DMS153 (cell line): ENCODE data around the gene DNASE1L3.
"Not testable (repeated sequence)": the region's sequence is repeated elsewhere in the genome, so short reads cannot be mapped to it uniquely, and the experiment has no call there.

ENCODE experiments used
- DNase-seq: peaks from one replicate; lab custom pipeline; 2025; lab: John Stamatoyannopoulos, UW

DNASE1L3 gene

DNA sequence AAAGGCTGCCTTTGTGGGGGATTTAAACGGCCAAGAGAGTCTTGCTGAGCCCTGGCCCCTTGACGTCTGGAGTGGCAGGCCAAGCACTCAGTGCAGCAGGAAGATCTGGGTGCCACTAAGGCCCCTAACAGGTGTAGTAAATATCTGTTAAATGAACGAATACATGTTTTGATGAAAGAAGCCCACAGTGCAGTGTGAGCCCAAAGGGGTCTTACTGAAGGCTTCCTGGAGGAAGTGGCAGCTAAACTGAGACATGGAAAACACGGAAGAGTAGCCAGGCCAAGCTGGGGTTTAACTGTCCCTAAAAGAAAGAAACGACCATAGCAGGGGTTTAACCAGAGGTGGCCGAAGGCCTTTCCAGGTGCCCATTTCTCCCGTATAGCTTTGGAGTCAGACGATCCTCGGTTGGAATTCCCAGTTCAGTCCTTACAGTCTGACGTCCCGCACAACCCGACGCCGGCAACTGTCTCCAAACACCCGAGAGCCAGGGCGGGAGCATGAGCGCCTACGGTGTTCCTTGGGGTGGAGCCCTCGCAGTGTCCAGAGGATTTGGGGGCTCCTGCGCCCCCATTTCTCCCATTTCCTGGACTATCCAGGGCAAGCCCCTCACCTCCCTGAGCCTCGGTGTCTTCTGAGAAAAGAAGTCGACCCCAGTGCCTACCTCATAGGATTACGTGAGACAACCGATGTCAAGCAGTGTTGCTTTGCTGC lies 25.9 kb upstream of the DNASE1L3 start:
- DNase-seq = no peak

DNA sequence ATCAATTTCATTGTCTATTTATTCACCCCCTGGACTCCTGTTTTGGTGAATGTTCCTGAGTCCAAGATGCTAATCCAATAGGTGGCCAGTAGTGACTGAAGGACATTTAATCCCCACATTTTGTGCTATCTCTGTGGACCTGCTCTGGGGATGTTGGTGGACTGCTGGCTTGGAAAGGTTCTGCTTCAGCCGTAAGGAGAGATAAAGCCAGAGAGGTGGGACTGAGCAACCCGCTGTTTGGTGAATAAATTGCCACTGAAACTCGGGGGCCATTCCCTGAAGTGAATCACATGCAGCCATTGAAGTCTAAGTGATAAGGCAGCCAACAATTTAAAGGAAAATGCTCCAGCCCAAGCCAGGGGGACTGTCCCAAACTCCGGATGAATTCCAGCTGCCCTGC lies 25.2 kb upstream of the DNASE1L3 start:
- no peak for DNase-seq

DNA sequence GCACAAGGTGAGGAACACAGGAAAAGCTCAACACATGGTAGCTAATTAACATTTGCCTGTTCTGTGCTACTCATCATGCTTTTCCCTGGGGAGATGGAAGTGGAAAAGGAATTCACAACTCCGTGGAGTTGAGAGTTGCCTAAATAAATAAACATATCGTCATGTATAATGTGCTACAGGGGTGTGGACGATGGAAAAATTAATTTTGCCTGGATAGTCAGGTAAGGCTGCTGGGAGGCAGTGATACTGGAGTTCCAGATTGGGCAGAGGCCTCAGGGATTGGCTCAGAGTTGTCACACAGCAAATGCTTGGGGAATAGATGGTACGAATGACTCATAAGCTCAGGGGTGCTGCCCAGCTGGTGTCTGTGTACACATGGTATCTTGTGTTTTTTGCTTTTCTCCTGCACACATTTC lies 23.8 kb upstream of the DNASE1L3 start:
- DNase-seq = no peak

DNA sequence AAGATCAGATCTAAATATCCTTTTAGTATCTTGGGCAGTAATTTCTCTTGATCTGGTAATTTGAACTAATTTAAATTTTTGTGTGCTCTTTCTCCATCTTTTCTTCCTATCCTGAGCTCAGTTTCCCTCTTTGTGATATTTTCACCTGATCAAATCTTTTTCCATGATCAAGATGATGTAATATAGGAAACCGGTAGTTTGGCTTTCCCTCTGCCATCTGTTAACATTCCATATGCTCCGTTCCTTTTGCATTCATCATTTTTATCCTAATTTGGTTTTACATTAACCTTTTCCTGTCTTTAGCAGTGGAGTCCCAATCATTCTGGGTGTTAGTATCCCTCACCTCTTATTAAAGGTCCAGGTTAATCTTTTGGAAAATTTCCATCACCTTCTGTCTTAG lies 20.9 kb upstream of the DNASE1L3 start:
- no peak for DNase-seq

DNA sequence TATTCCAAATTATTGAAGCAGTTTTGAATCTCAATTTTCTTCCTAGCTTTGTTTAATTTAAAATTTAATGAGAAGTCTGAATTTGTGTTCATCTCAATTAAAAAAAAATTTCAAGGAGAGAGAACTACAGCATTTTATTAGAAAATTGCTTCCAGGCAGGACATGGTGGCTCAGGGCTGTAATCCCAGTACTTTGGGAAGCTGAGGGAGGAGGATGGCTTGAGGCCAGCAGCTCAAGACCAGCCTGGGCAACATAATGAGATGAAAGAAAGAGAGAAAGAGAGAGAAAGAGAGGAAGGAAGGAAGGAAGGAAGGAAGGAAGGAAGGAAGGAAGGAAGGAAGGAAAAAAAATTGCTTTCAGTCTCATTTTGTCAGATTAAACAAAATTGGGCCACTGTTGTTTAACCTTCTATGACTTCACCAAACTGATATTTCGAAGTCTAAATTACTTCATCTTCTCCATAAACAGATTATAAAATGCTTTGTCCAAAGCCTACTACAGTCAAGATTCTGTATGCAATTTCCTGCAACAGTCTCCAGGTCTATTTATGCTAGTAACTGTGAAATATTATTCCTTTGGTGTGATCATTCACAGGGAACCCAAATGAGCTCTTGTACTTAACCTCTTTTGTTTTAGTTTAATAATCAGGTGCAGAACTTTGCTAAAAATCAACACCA lies 20.2 kb upstream of the DNASE1L3 start:
- no peak for DNase-seq

DNA sequence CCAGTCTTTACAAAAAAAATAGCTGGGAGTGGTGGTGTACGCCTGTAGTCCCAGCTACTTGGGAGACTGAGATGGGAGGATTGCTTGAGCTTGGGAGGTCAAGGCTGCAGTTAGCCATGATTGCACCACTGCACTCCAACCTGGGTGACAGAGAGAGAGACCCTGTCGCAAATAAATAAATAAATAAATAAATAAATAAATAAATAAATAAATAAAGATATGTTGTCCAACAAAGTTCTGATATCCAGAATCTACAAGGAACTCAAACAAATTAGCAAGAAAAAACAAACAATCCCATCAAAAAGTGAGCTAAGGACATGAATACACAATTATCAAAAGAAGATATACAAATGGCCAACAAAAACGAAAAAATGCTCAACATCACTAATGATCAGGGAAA lies 17.2 kb upstream of the DNASE1L3 start:
- DNase-seq = not testable (repeated sequence)

DNA sequence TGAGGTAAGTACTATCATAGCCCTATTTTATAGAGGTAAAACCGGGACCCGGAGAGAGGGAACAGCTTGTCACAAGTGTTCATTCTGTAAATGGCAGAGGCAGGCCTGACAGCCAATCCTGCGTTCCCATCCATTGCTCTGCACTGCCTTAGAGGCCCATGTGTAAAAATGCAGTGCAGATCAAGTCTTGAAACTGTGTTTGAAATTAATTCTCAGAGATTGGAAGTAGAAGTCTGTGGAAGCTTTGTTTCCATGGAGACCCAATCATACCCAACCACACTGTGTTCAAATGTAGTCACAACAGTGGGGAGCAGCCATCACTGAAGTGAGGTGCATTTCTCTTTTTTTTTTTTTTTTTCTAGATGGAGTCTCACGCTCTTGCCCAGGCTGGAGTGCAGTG lies 13.1 kb upstream of the DNASE1L3 start:
- DNase-seq = no peak

DNA sequence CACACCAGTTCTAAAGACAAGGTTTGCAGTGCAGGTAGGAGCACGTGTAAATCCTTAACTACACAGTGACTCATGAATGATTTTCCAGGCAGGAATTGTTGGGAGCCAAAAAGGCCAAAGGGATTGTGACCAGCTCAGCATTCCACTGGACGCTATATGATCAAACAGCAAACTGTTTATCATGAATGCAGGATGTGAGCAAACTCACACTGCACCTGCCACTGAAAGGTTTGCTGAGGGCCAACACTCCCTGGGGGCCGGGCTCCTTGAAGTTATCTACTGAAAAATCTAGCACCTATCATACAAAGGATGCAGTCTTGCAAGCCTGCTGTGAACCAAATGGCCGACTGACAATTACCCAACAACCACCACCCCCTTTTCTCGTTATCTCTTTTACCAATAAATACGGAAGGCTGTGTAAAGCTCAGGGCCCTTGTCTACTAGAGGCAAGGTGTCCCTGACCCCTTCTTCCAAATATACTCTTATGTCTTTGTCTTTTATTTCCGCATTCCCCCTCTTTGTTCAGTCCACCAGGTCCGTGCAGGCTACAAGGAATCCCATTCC lies 11.5 kb upstream of the DNASE1L3 start:
- DNase-seq = no peak

DNA sequence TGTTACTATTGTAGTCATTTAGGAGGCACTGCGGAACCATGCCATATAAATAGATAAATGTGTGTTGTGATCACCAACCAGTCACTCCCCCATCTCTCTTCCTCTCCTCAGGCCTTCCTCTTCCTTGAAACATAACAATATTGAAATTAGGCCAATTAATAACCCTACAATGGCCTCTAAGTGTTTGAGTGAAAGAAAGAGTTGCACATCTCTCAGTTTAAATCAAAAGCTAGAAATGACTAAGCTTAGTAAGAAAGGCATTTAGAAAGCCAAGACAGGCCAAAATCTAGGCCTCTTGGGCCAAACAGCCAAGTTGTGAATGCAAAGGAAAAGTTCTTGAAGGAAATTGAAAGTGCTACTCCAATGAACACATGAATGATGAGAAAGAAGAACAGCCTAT lies 8.1 kb upstream of the DNASE1L3 start:
- DNase-seq = no peak

DNA sequence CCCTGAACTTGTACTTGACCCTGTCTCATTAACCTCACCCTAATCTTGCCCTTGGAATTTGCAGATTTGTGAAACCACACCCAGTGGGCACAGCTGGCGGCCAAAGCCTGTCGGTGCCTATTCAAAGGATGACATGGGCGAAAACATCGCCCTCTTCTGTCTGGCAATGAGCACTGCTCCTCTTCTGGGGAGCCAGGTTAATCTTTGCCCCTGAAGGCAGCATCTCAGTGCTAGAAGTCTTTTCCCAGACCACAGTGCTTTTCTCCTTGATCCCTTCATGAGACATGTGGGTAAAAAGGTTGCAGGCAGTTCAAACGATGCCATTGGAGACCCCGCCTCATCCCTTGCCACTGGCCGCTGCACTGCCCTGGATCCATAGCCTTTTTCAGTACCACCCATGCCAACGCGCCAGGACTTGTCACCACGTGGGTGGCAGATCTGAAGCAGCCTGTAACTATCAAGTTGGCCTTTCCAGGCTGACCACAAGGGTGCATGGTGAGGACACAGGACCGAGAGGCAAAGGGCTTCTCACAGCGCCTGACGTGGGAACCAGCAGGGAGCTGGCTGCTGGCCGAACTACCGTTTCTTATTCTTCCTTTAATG lies 6.5 kb upstream of the DNASE1L3 start:
- no peak for DNase-seq

DNA sequence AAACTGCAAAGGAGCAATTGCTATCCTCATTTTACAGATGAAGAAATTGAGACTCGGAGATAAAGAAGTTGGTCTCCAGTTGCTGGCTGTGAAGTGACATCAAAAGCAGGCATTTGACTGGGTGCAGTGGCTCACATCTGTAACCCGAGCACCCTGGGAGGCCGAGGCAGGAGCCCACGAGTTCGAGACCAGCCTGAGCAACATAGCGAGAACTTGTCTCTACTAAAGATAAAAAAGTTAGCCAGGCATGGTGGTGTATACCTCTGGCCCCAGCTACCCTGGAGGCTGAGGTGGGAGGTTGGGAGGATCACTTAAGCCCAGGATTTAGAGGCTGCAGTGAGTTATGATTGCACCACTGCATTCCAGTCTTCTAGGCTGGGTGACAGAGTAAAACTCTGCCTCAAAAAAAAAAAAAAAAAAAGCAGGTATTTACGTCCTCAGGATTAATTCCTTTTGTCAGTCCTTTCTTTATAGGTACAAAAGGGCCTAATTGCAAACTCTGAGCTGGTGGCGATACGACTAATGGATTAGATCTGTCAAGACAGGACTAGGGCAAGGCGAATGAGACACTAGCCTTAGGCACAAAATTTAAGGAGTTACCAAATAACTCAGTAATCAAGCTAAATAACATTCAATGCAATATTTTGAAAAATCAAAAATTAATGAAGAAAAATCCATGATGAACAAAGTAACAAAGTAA lies 5.9 kb upstream of the DNASE1L3 start:
- no peak for DNase-seq

DNA sequence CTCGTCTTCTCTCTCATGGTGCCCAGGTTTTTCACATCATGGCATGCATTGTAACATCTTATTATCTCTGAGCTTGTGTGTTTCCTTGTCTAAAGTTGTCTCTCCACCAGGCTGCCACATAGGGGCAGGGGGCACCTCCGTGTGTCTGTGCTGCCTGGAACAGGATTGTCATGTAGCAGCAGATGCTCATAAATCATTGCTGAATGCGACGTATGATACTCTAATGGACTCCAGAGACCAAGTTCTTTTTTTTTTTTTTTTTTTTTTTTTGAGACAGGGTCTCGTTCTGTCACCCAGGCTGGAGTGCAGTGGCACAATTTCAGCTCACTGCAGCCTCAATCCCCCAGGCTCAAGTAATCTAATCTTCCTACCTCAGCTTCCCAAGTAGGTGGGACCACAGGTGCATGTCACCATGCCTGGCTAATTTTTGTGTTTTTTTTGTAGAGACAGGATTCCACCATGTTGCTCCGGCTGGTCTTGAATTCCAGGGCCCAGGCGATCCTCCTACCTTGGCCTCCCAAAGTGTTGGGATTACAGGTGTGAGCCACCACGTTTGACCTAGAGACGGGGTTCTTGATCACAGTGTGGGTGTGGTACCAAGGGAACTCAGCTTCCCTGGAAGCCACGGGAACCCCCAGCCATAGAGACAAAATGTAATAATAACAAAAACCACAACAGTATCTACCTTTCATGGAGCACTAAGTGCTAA lies 4.7 kb upstream of the DNASE1L3 start:
- no peak for DNase-seq

DNA sequence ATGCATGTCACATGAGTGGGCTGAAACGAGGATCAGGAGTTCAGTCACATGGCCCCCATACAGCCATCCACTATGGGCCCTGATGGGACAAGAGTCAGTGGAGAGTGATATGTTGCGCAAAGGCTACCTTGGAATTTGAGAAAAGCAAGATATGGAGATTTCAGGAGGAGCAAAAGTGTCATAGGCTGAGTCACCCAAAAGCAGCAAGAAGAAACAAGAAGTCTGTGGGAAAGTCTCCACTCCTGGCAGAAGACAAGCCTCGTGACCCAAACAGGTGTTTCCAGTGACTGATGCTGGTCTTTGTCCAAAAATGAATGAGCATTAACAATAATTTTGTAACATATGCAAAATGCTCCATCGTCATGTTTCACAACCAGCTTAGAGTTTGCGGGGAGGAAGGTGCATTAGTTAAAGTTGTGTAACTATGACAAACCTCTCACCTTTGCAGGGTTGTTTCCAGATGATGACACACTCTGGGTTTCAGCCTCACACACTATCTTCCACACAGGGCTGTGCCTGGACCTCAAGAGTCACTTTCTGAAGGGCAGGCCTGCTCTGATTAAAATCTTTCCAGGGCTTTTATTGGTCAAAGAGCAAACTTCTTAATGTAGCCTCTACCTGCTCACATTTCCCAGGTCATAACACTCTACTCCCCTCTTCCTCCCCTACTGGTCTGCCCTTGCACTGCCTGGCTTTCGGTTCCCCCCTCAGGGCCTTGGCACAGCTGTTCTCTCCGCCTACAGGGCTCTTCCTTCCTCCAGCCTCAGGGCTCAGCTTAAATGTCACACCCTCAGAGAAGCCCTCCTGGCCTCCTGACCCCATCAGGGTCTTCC lies 3.9 kb upstream of the DNASE1L3 start:
- DNase-seq = no peak

DNA sequence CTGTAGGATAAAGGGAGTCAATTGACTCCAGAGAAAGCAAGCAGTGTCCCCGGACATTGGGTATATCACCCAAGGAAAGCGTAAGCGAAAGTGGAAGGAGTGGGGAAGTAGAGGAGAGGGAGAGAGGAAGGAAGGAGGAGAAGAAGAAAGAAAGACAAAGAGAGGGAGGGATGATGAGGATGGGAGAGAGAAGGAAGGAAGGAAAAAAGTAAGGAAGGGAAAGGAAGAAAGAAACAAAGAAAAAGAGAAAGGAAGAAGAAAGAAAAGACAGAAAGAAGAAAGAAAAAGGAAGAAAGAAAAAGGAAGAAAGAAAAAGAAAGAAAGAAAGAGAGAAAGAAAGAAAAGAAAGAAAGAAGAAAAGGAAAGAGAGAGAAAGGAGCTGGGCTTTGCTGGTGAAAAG lies 839 bp downstream of the DNASE1L3 start:
- DNase-seq = no peak

DNA sequence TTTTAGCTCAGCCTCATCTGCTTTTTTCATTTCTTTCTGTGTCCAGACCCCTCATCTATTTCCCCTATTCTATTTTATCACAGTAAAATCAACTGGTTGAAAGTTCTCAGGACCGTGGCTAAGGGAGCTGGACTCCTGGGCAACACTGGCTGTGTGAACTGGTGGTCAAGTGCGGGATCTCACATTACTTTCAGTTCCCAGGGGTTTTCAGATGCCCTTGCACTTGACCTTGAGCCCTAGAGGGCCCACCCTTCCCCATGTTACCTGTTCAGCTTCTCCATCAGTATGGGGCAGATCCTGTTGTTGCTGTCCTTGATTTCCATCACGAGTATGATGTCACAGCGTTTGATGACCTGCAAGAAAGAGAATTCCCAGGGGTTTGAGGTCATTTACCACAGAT lies 2.8 kb downstream of the DNASE1L3 start:
- DNase-seq = no peak

DNA sequence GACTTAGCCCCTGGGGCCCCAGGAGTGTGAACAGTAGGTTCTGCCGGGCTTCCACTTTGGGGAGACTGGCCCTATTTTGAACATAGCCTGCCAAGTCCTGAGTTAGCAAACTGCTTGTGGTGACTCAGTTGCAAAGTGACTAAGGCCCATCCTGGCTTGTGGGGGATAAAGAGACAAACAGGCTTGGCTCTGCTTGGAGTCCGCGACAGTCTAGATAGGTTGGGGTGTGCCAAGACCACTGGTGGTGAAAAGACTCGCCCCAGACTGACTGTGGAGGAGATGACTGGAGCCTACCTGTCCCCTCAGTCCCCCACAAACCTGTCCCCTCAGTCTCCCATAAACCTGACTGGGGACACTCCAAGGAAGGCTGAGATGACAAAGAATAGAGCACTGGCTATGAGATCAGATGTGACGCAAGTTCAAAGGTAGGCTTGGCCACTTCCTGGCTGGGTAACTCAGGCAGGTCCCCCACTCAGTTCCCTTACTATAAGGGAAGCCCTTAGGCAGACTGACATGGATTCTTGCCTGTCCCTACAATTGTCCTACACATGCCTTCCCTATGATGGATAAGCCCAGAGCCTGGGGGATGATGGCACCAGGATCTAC lies 4.3 kb downstream of the DNASE1L3 start:
- DNase-seq = no peak

DNA sequence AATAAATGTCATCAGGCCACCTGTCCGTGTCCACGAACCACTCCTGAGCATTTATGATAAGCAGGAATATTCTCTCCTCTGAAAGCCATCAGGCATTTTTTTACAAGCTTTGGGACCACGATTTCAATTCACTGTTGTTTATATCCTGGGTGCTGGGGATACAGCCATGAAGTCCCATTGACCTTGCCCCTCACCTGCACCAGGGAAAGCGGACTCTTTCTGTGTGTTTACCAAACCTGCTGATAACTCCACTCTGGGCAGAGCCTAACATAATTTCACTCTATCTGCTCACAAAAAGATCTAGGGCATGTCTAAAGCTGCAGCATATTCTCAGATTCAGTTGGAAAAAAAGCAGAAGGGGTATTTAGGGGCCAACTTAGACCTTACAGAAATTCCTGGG lies 4.8 kb downstream of the DNASE1L3 start:
- no peak for DNase-seq

DNA sequence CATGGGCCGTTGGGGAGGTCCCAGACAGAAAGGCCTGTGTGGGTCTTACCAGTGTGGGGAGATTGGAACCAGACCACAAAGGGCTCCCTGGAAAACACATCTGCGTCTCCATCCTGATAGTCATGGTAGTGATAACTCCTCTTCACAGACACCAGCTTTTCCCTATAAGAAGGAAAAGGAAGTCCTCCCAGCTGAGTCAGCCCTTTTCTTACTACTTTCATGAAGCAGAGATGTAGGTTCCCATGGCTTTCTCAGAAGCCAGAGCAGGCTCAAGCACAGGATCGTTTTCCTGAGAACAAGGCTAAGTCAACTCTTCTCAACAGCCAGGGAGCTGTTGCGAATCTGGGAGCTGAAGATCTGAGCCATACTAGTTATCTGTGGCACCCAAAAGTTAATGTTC lies 6.1 kb downstream of the DNASE1L3 start:
- DNase-seq = no peak

DNA sequence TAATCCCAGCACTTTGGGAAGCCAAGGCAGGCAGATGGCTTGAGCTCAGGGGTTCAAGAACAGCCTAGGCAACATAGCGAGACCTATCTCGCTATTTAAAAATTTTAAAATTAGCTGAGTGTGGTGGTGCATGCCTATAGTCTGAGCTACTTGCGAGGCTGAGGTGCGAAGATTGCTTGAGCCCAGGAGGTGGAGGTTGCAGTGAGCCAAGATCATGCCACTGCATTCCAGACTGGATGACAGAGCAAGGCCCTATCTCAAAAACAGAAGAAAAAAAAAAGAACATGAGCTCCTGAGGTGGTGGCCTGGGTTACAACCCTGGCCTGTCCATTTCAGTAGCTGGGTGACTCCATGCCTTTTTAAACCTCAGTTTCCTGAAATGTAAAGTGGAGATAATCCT lies 7.2 kb downstream of the DNASE1L3 start:
- DNase-seq = no peak

DNA sequence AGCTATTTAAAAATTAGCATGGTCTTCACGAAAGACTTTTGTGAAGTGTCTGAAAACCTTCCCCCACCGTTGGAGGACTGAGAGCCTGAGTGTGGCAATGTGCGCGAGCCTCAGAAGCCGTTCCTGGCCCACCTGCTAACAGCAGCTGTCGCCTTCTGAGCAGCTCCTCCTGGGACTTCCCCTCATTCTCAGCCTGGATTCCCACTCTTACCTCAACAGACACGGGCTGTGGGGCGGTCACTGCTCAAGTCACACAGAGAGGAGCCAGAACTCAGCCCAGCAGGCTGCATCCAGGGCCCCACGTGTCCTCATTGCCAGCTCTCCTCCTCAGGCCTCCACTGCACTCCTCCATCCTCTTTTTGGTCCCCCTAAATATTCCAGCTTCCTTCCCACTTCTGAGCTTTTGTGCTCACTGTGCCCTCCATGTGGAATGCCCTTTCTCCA lies 7.8 kb downstream of the DNASE1L3 start:
- DNase-seq = no peak

DNA sequence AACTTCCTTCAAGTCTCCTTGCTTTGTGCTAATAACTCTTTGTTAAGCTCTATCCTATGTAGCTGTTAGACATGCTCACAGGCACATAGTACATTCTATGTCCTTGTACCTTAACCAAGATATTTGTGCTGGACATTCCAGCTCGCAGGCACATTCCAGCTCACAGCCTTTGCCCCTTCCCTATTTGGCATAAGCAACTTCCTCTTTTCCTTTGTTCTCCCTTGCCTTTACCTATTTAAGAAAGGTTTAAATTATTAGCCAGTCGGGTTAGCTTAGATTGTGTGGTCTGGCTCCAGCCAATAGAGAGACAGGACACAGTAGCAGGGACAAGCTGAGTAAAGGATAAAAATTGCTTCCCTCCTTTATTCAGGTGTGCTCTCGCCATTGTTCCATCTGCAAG lies 9.3 kb downstream of the DNASE1L3 start:
- DNase-seq = not testable (repeated sequence)
